Ammon's horn (tissue), 1 donor: Measurements from ENCODE around the gene CIB1.

Experiments used
- DNase-seq: peaks from one replicate; pipeline ENCODE4 v3.0.0-alpha.2; 2016; ENCODE audit warnings: low spot score

CIB1 gene

DNA sequence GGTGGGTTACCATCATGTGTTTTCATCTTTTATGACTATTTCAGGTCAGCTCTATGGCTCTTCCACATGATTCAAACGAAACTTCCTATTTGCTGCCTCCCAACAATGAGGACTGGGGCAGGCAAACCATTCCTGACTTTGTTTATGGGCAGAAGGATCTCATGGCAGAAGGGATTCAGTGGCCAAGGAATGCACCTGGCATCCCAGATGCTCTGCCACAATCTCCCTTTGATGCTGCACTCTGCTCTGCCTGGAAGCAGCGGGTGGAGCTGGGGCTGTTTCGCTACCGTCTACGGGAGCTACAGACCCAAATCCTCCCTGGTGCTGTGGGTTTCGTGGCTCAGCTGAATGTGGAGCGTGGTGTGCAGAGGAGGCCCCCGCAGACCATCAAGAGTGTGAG lies 7.1 kb upstream of the CIB1 start:
- no peak for DNase-seq

DNA sequence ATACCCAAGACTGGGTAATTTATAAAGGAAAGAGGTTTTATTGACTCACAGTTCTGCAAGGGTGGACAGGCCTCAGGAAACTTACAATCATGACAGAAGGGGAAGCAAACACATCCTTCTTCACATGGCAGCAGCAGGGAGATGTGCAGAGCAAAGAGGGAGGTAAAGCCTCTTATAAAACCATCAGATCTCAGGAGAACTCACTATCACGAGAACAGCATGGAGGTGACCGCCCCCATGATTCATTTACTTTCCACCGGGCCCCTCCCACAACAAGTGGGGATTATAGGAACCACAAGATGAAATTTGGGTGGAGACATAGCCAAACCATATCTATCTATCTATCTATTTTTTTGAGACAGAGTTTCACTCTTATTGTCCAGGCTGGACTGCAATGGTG lies 5.6 kb upstream of the CIB1 start:
- DNase-seq: no peak

DNA sequence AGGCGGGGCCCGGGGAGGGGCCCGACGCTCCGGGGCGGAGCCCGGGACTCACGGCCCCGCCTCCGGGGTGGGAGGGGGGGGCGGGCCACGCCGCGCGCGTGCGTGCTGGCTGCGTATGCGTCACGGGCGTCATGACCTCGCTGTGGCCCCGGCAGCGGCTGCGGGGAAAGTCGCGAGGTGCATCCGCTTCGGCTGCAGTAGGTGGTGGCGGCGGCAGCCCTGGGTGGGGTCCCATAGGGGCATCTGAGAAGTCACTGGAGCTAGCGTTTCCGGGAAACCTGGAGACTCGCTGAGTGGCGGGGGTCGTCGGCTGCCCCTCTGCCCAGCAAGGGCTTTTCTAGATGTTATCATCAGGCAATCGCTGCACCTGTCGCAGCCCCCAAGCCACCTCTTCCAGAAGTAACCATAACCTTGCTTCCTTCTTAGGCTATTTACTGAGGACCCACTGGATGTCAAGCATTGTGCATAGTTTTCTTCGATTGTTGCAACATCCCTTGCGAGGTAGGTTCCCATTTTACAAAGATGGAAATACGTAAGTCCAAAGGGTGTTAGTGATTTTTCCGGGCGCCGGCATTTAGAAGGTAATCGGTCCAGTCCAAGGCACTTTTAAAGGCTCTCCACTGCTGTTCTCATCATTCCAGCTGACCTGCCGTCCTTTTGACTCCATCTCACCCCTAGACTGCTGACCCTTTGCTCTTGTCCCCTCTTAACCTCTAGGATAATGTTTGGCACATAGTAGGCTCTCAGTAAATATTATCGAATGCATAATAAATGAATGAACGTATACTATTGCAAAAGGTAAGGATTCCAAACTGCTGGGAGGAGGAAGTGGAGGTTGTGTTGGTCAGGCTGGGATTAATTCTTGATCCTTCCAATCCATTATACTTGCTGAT lies 601 bp upstream of the CIB1 start, which contains the start of gene GDPGP1:
Gene GDPGP1 (plus strand): TSS at position 114 of the 893 bp plus-strand sequence. CDS start 6,700 bp downstream, outside the sequence.
- no peak for DNase-seq

DNA sequence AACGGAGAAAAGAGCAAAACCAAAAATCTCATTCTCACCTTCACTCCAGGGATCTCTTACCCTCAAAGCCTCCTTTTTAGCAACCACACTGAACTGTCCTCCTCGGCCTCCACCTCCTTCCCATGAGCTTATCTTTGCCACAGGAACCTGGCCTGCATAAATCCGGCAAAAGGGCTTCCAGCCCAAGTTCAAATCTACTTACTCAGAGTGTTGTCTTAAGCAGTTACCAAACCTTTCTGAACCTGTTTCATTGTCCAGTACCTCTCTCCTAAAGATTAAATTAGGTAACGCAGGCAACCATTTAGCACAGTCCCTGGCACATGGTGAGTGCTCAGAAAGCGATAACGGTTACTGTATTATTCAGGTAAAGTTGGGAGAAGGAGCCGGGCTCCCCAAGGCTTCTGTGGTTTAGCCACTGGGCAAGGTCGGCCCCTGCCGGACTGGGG lies 777 bp downstream of the CIB1 start:
- no peak for DNase-seq

DNA sequence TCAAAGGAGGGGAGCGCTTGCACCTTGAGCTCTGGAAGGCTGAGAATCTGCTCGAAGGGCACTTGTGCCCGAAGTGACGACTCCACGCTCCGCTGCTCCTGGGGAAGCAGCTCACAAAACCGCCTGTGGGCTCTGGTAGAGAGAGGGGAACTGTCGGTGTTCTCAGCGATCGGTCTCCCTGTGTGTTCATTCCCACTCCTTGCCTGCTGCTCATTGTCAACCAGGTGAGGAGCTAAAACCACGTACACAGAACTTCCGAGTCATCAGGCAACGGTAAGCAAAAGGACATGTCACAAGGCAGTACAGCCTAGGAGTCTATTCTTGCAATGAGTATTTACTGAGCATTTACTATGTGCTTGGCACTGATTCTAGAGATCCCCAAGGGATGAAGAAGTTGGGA lies 1.5 kb downstream of the CIB1 start:
- no peak for DNase-seq

DNA sequence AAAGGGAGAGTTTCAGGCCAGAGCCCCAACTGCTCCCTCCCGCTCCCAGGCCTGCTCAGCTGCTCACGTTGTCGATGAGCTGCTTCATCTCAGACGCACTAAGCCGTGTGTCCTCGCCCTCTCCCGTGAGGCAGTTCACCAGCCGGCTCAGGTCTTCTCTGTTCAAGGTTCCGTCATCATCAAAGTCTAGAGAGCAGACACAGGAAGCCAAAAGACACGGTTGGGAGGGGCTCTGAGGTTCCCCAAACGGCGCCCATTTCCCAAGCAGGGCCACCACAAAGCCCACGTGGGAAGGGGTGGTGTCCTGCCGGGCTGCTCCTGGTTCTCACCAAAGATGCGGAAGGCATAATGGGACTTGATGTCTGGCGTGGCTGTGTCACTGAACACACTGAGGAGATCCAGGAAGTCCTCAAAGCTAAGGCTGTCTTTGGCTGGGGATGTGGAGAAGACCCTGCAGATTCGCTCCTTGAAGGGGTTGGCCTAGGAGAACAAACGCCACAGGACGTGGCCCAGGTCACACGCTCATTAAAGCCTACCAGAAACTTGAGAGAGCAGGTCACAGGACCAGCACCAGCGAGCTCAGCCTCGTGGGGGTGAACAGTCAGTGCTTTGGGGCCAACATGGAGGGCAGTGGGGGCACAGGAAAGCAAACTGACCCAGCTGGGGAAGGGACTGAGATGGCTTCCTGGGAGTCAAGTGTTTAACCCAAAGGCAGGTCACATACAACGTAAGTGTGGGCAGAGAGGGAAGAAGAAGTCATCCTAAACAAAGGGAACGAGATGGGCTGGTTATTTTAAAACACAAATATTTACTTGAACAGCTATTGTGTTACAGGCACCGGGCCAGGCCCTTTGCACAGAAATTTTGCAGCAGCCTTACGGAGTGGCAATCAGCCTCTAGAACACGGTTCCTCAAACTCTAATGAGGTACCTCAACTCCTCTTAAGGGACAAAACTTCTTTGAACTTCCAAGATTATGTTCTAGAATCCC lies 2.4 kb downstream of the CIB1 start:
- DNase-seq: peak; percentile 56

DNA sequence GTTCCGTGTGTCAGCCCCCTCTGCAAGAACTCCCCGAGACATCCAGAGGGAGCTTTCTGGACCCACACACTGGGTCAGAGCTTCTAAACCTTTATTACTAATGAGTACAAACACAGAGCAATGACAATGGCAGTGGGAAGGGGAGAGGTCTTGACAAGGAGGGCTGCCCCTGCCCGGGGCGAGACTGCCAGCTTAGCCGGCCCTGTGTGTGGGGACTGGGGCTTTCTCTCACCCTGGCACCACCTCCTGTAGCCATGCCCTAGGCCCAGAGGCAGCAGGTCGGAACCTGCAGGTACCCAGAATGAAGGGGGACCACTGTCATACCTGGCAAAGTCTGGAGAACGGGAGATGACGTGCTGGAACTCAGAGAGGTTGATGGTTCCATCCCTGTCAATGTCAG lies 3.1 kb downstream of the CIB1 start:
- DNase-seq: no peak

DNA sequence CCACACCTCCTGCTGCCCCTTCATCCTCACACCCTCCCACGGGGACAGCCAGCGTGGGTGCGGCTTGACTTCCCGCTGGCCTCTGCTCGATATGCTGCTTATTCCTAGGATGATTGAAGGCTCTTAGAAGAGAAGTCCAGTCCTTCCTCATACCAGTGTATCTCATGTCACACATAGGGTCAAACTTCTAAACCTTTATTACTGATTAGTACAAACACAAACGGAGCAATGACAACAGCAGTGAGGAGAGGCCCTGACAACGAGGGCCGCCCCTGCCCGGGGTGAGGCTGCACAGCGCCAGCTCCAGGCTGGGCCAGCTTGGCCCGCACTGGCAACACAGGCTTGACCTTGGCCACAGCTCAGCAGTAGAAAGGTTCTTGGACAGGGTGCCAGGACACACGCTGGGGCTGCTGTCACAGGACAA lies 3.7 kb downstream of the CIB1 start:
- peak; percentile 61 for DNase-seq

DNA sequence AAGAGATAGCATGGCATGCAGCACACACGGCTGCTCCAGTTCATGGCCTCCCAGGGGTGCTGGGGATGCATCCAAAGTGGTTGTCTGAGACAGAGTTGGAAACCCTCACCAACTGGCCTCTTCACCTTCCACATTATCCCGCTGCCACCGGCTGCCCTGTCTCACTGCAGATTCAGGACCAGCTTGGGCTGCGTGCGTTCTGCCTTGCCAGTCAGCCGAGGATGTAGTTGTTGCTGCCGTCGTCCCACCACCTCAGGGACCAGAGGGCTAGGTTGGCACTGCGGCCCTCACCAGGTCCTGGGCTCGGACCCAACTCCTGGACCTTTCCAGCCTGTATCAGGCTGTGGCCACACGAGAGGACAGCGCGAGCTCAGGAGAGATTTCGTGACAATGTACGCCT lies 4.8 kb downstream of the CIB1 start:
- DNase-seq: no peak

DNA sequence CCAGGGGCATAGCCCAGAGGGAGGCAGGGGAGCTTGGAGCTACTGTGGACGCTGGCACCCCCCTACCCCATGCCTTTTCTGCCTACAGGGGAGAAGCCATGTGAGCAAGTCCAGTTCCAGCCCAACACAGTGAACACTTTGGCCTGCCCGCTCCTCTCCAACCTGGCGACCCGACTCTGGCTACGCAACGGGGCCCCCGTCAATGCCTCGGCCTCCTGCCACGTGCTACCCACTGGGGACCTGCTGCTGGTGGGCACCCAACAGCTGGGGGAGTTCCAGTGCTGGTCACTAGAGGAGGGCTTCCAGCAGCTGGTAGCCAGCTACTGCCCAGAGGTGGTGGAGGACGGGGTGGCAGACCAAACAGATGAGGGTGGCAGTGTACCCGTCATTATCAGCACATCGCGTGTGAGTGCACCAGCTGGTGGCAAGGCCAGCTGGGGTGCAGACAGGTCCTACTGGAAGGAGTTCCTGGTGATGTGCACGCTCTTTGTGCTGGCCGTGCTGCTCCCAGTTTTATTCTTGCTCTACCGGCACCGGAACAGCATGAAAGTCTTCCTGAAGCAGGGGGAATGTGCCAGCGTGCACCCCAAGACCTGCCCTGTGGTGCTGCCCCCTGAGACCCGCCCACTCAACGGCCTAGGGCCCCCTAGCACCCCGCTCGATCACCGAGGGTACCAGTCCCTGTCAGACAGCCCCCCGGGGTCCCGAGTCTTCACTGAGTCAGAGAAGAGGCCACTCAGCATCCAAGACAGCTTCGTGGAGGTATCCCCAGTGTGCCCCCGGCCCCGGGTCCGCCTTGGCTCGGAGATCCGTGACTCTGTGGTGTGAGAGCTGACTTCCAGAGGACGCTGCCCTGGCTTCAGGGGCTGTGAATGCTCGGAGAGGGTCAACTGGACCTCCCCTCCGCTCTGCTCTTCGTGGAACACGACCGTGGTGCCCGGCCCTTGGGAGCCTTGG lies 5.6 kb downstream of the CIB1 start:
- DNase-seq: no peak

DNA sequence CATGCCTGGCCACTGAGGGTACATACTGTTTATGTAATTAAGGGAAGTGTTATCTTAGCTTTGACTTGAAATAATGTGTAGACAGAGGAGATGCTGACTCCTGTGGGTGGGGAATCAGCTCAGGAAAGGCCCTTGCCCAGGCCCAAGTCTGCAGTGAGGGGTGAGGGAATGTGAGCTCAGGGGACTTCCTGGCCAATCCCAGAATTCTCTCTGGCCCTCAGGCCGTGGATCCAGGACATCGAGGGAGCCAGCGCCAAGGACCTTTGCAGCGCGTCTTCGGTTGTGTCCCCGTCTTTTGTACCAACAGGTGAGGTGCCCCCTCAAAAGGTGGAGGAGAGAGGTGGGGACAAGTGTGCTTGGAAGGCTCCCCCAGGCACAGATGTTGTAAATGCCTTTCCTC lies 6.4 kb downstream of the CIB1 start:
- DNase-seq: no peak

DNA sequence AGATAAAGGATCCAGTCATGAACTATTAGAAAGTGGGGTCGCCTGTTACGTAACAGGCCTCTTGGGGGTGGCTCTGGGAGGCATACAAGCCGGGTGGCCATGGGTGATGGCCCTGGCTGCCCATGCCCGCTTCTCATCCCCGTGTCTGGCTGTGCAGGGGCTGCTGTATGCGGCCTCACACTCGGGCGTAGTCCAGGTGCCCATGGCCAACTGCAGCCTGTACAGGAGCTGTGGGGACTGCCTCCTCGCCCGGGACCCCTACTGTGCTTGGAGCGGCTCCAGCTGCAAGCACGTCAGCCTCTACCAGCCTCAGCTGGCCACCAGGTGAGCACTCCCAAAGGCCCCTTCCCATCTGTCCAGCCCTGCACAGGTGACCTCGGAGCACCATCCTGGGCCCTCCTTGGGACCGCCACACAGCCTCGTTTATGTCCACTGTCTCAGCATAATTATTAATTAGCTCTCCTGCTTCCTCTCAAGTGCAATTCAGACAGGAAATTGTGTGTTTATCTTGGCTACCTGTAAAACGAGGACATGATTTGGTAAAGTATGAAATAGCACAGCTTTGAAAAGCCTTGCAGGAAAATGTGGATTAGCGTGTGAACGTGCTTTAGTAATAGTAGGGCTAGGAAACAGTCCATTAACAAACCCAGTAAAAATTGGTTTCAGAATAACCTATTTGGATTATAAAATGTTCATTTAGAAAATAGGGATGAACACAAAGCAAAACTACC lies 8.1 kb downstream of the CIB1 start:
- DNase-seq: no peak

DNA sequence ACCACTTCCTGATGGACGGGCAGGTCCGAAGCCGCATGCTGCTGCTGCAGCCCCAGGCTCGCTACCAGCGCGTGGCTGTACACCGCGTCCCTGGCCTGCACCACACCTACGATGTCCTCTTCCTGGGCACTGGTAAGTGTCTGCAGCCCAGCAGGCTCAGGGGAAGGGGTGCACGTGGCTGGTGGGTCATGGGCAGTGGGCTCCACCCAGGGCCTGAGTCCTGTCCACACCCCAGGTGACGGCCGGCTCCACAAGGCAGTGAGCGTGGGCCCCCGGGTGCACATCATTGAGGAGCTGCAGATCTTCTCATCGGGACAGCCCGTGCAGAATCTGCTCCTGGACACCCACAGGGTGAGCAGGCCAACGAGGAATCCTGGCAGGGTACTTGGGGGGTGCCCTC lies 8.7 kb downstream of the CIB1 start:
- DNase-seq: no peak

DNA sequence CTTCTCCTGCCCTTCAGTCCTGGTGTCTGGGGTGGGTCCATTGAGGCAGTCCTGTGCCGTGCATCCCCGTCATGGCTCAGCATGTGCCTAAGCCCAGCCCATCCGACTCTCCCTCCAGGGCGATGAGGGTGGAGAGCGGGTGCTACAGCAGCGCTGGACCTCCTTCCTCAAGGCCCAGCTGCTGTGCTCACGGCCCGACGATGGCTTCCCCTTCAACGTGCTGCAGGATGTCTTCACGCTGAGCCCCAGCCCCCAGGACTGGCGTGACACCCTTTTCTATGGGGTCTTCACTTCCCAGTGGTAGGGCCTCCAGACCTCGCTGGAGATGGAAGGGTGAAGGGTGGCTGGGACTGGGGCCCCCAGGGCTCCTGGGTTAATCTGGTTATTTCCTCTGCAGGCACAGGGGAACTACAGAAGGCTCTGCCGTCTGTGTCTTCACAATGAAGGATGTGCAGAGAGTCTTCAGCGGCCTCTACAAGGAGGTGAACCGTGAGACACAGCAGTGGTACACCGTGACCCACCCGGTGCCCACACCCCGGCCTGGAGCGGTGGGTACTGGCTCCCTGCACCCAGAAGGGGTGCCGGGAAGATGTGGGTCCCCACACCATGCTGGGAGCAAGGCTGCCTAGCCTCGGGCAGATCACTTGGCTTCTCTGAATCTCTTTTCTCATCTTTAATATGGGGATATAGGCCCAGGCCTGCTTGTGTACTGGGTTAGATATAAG lies 10.1 kb downstream of the CIB1 start:
- no peak for DNase-seq

DNA sequence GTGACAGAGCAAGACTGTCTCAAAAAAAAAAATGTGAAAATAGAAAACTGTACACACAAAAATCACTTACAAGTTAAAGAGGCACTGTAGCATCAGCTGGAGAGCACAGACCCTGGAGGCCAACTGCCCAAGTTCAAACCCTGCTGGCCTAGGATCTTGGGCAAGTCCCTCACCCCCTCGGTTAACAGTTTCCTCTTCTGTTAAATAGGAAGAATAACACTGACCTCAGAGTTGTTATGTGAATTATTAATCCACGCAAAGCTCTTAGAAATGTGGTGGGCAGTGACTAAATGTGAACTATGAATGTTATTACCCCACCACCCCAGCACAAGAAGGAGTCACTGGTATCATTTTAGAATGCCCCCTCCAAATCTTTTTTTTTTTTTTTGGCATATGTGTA lies 11.2 kb downstream of the CIB1 start:
- no peak for DNase-seq

DNA sequence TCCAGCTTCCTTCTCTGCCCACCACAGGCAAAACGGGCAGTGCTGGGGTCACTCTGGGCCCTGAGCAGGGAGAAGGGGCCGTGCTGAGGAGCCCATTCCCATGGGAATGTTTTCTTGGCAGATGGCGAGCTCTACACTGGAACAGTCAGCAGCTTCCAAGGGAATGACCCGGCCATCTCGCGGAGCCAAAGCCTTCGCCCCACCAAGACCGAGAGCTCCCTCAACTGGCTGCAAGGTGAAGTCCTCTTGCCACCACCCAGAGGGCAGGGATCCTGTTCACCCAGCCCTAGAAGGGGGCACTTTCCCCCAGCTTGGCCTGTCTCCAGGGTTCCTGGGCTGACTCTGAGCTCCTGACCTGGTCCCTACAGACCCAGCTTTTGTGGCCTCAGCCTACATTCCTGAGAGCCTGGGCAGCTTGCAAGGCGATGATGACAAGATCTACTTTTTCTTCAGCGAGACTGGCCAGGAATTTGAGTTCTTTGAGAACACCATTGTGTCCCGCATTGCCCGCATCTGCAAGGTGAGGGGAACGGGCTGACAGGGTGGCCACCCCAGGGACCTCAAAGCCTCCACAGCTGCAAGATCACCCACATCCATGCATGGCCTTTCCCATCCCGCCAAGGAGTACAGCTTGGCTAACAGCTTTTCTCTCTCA lies 12.4 kb downstream of the CIB1 start:
- DNase-seq: peak; percentile 91

DNA sequence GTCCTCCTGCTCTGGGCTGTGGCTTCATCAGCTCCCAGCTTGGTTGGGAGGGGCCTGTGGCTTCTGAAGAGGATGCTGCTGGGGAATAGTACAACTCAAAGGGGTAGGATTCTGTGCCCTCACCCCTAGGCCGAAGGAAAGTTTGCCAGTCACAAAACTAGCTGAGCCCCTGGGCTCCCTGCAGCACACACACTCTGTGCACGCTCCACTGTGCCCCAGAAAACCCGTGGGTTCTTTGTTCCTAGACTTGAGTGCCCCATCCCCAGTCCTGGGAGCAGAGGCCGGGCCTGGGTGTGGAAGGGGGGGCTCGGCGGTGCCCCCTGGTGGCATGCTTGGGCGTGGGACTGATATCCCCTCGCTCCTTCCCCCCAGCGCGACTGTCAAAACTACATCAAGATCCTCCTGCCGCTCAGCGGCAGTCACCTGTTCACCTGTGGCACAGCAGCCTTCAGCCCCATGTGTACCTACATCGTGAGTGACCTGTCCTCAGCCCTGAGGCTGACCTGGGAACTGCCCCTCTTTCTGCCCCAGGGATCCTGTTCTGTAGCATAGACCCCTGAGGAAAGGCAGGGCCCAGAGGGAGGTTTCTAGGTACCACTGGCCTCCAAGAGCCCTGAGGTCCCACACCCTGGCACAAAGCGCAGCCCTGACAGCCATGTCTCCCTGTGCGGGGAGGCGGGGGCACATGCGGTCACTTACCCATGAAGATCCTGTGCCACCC lies 14.2 kb downstream of the CIB1 start:
- DNase-seq: no peak

DNA sequence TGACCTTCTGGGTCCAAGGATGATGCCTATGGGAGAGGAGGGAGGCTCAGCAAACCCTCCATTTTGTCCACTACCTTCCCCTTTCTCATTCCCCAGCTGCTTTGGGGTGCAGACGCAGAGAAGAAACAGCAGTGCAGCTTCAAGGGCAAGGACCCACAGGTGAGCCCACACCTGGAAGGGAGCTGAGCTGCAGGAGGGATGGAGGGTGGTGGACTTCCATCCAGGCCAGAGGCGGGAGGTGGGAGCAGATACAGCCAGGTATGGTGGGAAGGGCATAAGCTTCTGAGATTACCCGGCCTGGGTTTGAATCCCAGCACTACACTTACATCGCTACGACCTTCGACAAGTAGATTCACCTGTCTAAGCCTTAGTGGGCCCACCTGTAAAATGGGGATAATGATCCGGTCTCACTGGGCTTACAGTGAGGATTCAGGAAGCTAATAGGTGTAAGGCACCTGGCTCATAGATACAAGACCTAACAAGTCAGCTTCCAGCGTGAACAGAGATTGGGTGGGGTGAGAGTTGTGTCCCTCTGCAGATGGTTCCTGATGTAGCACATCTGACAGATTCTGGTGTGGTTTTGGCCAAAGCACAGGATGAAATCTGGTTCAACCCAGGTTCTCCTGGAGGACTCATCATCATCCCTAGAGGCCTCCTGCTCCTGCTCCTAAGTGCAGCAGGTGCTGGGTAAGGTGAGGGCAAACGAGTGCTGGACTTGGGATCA lies 15.9 kb downstream of the CIB1 start:
- no peak for DNase-seq
